Measurements from ENCODE around the gene NT5E. TPM values are rescaled to one million over a fixed set of nuclear protein-coding genes. Genes with fewer than 3 reads are reported as not detected.

The NT5E gene
- total RNA-seq = 55.4 and 60.1 TPM in 2 replicates

DNA sequence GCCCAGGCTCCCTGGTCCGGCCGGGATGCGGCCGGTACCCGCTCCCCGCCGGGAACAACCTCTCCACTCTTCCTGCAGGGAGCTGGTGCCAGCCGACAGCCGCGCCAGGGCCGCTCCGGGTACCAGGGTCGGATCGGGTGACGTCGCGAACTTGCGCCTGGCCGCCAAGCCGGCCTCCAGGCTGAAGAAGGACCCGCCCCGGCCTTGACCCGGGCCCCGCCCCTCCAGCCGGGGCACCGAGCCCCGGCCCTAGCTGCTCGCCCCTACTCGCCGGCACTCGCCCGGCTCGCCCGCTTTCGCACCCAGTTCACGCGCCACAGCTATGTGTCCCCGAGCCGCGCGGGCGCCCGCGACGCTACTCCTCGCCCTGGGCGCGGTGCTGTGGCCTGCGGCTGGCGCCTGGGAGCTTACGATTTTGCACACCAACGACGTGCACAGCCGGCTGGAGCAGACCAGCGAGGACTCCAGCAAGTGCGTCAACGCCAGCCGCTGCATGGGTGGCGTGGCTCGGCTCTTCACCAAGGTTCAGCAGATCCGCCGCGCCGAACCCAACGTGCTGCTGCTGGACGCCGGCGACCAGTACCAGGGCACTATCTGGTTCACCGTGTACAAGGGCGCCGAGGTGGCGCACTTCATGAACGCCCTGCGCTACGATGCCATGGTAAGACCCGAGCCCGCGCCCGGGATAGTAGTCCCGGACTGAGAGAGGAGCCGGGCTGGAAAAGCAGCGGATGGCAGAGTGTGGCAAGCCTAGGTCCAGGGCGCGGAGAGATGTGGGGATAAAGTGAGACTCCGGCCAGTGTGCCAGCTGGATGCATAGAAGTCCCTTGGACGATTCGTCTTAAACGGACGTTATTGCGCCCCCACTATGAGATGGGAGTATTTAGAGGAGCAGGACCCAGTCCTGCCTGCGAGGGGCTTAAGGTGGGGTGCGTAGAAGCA, at the start of gene NT5E:
NT5E (plus strand) TSS at position 266 of the 942 bp plus-strand sequence; CDS start at position 323, 57 bp downstream.

Other genes with a start within 250 kb of the NT5E start
- 60.9 and 63.4 TPM in 2 replicates for gene SNX14, start 143.8 kb downstream of the NT5E start, total RNA-seq
- gene SYNCRIP, start 192.8 kb downstream of the NT5E start, total RNA-seq = 49.6 and 57.7 TPM in 2 replicates